Stimulated activated effector memory CD8-positive, alpha-beta T cell treated with anti-CD3 and anti-CD28 coated beads, Interleukin-12 subunit alpha, Interleukin-12 subunit beta, amount 100 ng/mL, for 72 hours (primary cell): ENCODE measurements around the gene HRH4.
A peak's percentile ranks its signal among the peaks of the same experiment; 100 is the strongest.

Source experiments
- ATAC-seq: fragments of 150-1000 bp; cut with Tn5 transposase; 2 replicates; pipeline ENCODE4 v1.10.0; 2021
- DNase-seq, 2 donors: peaks; one replicate each; pipeline ENCODE4 v3.0.0; 2021 to 2022; ENCODE audit warnings: low spot score in 2 of 2
- H3K27ac Mint-ChIP-seq: one replicate; pipeline ENCODE4 v1.8.0; 2022; ENCODE audit warnings: mild to moderate bottlenecking, mixed read lengths
- H3K36me3 Mint-ChIP-seq: one replicate; pipeline ENCODE4 v1.8.0; 2022; ENCODE audit warnings: mild to moderate bottlenecking, mixed read lengths
- H3K4me1 Mint-ChIP-seq: one replicate; pipeline ENCODE4 v1.8.0; 2022; ENCODE audit warnings: mixed read lengths
- H3K4me3 Mint-ChIP-seq: one replicate; pipeline ENCODE4 v1.8.0; 2022; ENCODE audit warnings: mild to moderate bottlenecking, mixed read lengths
- H3K9me3 Mint-ChIP-seq: one replicate; pipeline ENCODE4 v1.8.0; 2022; ENCODE audit warnings: mixed read lengths

The HRH4 gene, protein sequence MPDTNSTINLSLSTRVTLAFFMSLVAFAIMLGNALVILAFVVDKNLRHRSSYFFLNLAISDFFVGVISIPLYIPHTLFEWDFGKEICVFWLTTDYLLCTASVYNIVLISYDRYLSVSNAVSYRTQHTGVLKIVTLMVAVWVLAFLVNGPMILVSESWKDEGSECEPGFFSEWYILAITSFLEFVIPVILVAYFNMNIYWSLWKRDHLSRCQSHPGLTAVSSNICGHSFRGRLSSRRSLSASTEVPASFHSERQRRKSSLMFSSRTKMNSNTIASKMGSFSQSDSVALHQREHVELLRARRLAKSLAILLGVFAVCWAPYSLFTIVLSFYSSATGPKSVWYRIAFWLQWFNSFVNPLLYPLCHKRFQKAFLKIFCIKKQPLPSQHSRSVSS

GRCh38 chr18:24460388-24460787, at the start of gene HRH4:
Gene HRH4, plus strand, starts transcription at chr18:24460637. Its CDS starts 92 bp downstream, at chr18:24460729.
- no peaks in the 10 kb centered on the region for H3K36me3 Mint-ChIP-seq
- H3K4me1 Mint-ChIP-seq = peaks cover 7% of the 10 kb centered on the region
- H3K27ac Mint-ChIP-seq = no peak within 1 kb of the TSS
- DNase-seq (no peak), ATAC-seq (peak; percentile 40)
- H3K4me3 Mint-ChIP-seq = no peak within 1 kb of the TSS
- H3K9me3 Mint-ChIP-seq = no peaks in the 10 kb centered on the region

- Mint-ChIP-seq H3K36me3 (no peaks in the 10 kb centered on the region), H3K27ac (no peak overlapping the region), H3K4me1 (peaks cover 7% of the 10 kb centered on the region), H3K4me3 (no peak overlapping the region), H3K9me3 (no peaks in the 10 kb centered on the region)
- ATAC-seq (no peak), DNase-seq (peak in 1 of 2 donors; percentile 25)
These were observed 47.3 kb upstream of the HRH4 start for GRCh38 chr18:24413148-24413547.

DNA sequence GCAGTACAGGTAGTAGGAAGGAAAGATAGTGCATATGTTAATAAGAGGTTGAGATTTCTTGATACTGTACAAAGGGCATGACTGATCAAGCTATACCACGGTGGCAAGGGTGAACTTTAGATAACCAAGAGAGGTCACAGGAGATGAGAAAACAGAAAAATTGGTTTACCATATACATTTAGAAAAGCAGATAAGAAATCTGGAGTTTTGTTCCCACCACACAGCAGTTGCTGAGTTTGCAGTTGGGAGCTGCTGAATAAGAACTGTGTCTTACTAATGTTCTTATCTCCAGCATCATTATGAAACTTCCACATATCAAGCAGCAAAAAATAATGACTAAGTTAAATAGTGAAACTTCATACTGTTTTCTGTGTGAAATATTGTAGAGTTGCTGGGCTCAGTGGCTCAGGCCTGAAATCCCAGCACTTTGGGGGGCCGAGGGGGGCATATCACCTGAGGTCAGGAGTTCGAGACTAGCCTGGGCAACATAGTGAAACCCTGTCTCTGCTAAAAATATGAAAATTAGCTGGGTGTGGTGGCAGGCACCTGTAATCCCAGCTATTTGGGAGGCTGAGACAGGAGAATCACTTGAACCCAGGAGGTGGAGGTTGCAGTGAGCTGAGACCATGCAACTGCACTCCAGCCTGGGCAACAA, 46.0 kb upstream of the HRH4 start:
- no peaks in the 10 kb centered on the region for H3K36me3 Mint-ChIP-seq
- DNase-seq (peak in 1 of 2 donors; percentile 51), ATAC-seq (peak; percentile 94)
- H3K4me3 Mint-ChIP-seq = no peak overlapping the region
- no peaks in the 10 kb centered on the region for H3K9me3 Mint-ChIP-seq
- H3K4me1 Mint-ChIP-seq = peaks cover 7% of the 10 kb centered on the region
- no peak overlapping the region for H3K27ac Mint-ChIP-seq

- peaks cover 7% of the 10 kb centered on the region for H3K4me1 Mint-ChIP-seq
- H3K36me3 Mint-ChIP-seq = no peaks in the 10 kb centered on the region
- no peak overlapping the region for H3K27ac Mint-ChIP-seq
- H3K9me3 Mint-ChIP-seq = no peaks in the 10 kb centered on the region
- no peak overlapping the region for H3K4me3 Mint-ChIP-seq
- DNase-seq (peak in 1 of 2 donors; percentile 35), ATAC-seq (no peak)
These were observed 43.0 kb upstream of the HRH4 start for GRCh38 chr18:24417480-24417879.

GRCh38 chr18:24420551-24420950, 39.9 kb upstream of the HRH4 start:
- no peak for ATAC-seq
- DNase-seq = peak in 1 of 2 donors; percentile 25
- Mint-ChIP-seq H3K4me1 (no peaks in the 10 kb centered on the region), H3K27ac (no peak overlapping the region), H3K36me3 (no peaks in the 10 kb centered on the region), H3K9me3 (peaks cover 5% of the 10 kb centered on the region), H3K4me3 (no peak overlapping the region)

DNA sequence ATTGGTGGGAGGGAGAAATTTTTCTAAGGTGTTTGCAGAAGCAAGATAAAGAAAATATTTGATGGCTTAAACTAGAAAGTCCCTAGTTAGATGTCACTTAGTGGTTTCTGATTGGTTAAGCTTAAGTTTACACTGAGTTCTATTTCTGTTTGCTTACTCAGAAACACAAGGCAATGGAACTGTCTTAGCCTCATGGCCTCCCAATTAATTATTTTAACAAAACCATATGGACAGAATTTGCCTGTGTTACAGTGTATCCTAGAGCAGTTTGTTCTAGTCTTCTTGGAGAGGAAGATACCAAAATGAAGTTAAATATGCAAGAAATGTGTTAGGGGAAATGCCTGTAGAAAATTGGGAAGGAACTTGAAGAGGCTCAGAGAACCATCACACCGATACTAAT, 38.6 kb upstream of the HRH4 start:
- H3K4me1 Mint-ChIP-seq = peaks cover 2% of the 10 kb centered on the region

GRCh38 chr18:24426073-24426397, 34.4 kb upstream of the HRH4 start:
- H3K4me1 Mint-ChIP-seq = peaks cover 12% of the 10 kb centered on the region
- no peaks in the 10 kb centered on the region for H3K36me3 Mint-ChIP-seq
- DNase-seq (no peak), ATAC-seq (no peak)
- peak overlapping the region; percentile 79 for H3K4me3 Mint-ChIP-seq
- H3K9me3 Mint-ChIP-seq = peaks cover 7% of the 10 kb centered on the region
- peak overlapping the region; percentile 62 for H3K27ac Mint-ChIP-seq

More for the DNA sequence above, 38.6 kb upstream of the HRH4 start:
- ATAC-seq = no peak
- no peak for DNase-seq
- Mint-ChIP-seq H3K4me3 (no peak overlapping the region), H3K27ac (no peak overlapping the region), H3K9me3 (peaks cover 7% of the 10 kb centered on the region), H3K36me3 (no peaks in the 10 kb centered on the region)

GRCh38 chr18:24426398-24427294, 33.8 kb upstream of the HRH4 start, which contains the start of gene IMPACT:
Gene IMPACT, plus strand, starts transcription at chr18:24426670. Its CDS starts 87 bp downstream, at chr18:24426757.
- peaks cover 7% of the 10 kb centered on the region for H3K9me3 Mint-ChIP-seq
- DNase-seq = peak; percentile 70 to 87
- H3K4me1 Mint-ChIP-seq = peaks cover 12% of the 10 kb centered on the region
- no peaks in the 10 kb centered on the region for H3K36me3 Mint-ChIP-seq
- peak within 1 kb of the TSS; percentile 90 for H3K27ac Mint-ChIP-seq
- peak; percentile 94 for ATAC-seq
- H3K4me3 Mint-ChIP-seq = peak within 1 kb of the TSS; percentile 79

DNA sequence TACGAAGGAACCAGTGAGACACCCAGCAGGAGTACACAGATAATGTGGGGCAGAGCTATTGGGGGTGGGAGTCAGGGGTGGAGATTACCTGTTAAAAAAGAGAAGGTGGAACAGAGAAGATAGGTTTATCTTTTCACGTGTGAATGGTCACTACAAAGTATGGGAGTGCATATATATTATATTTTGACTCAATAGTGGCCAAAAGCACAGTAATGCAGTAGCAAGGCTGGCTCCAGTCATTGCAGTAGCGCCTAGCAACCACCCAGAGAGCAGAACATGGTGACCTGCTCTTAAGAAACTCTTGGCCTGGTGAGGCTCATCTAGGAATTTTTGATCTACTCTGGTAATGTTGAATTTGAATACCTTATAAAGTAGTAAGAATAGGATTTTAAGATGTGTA, 33.0 kb upstream of the HRH4 start:
- H3K27ac Mint-ChIP-seq = peak overlapping the region; percentile 90
- peaks cover 12% of the 10 kb centered on the region for H3K4me1 Mint-ChIP-seq
- H3K9me3 Mint-ChIP-seq = peaks cover 7% of the 10 kb centered on the region
- ATAC-seq (no peak), DNase-seq (no peak)
- no peaks in the 10 kb centered on the region for H3K36me3 Mint-ChIP-seq
- H3K4me3 Mint-ChIP-seq = peak overlapping the region; percentile 79

- DNase-seq (no peak), ATAC-seq (no peak)
- Mint-ChIP-seq H3K36me3 (no peaks in the 10 kb centered on the region), H3K27ac (no peak overlapping the region), H3K4me3 (no peak overlapping the region), H3K4me1 (peaks cover 12% of the 10 kb centered on the region), H3K9me3 (peaks cover 6% of the 10 kb centered on the region)
These were observed 31.7 kb upstream of the HRH4 start for GRCh38 chr18:24428709-24429108.

- ATAC-seq (no peak), DNase-seq (no peak)
- Mint-ChIP-seq H3K9me3 (peaks cover 4% of the 10 kb centered on the region), H3K27ac (no peak overlapping the region), H3K4me3 (no peak overlapping the region), H3K4me1 (peaks cover 12% of the 10 kb centered on the region), H3K36me3 (no peaks in the 10 kb centered on the region)
These were observed 31.2 kb upstream of the HRH4 start for GRCh38 chr18:24429188-24429587.

- ATAC-seq (no peak), DNase-seq (no peak)
- Mint-ChIP-seq H3K4me1 (peaks cover 6% of the 10 kb centered on the region), H3K27ac (no peak overlapping the region), H3K36me3 (no peaks in the 10 kb centered on the region), H3K4me3 (no peak overlapping the region), H3K9me3 (no peaks in the 10 kb centered on the region)
These were observed 27.8 kb upstream of the HRH4 start for GRCh38 chr18:24432618-24433017.

- Mint-ChIP-seq H3K36me3 (peaks cover 25% of the 10 kb centered on the region), H3K4me1 (no peaks in the 10 kb centered on the region), H3K9me3 (no peaks in the 10 kb centered on the region), H3K4me3 (no peak overlapping the region), H3K27ac (no peak overlapping the region)
- ATAC-seq = no peak
- no peak for DNase-seq
These were observed 23.5 kb upstream of the HRH4 start for GRCh38 chr18:24436939-24437338.

DNA sequence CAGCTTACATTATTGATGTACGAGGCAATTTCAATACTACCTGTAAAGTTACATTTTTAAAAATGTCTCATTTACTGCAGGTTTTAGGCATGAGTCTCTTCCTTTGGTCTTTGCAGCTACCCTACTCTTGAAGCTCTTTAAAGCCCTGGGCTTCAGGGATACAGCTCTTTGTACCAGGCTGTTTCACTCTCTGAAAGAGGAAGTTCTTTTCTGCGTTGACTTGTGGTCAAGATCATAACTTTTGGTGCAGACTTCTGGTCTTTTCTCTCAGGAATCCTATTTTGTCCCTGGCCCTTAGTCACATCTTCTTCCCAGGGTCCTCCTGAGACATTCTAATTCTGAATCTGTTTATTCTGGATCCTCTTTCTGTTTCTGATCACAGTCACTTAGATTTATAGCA, 16.6 kb upstream of the HRH4 start:
- no peak overlapping the region for H3K4me3 Mint-ChIP-seq

GRCh38 chr18:24446453-24446852, 14.0 kb upstream of the HRH4 start:
- no peak for ATAC-seq
- Mint-ChIP-seq H3K27ac (no peak overlapping the region), H3K9me3 (no peaks in the 10 kb centered on the region), H3K4me3 (no peak overlapping the region), H3K36me3 (peaks cover 65% of the 10 kb centered on the region), H3K4me1 (no peaks in the 10 kb centered on the region)
- no peak for DNase-seq

More for the DNA sequence above, 16.6 kb upstream of the HRH4 start:
- ATAC-seq = no peak
- Mint-ChIP-seq H3K27ac (no peak overlapping the region), H3K9me3 (no peaks in the 10 kb centered on the region), H3K36me3 (peaks cover 66% of the 10 kb centered on the region), H3K4me1 (no peaks in the 10 kb centered on the region)
- no peak for DNase-seq
